ENCODE measurements around the gene PTHLH.

Gene PTHLH

GRCh38 chr12:27967551-27968054, 4.9 kb downstream of the PTHLH start:
- no peaks in the 10 kb centered on the region for H3K36me3 ChIP-seq
- no peak for TF ChIP-seq Cebpa-rat (IDR thresholded peaks at IDR 0.05)
- H3K27ac ChIP-seq = no peak overlapping the region
- peaks cover 23% of the 10 kb centered on the region; the same call in 1 of the 2 replicates for H4K20me1 ChIP-seq
- H3K4me2 ChIP-seq = no peak overlapping the region
- H3K27me3 ChIP-seq = peaks cover 66% of the 10 kb centered on the region
- H3K9ac ChIP-seq = no peak overlapping the region
- peaks cover 15% of the 10 kb centered on the region for H3K9me3 ChIP-seq
- H3K4me3 ChIP-seq = no peak overlapping the region
- peaks cover 12% of the 10 kb centered on the region for H3K4me1 ChIP-seq

- H3K9ac ChIP-seq = no peak overlapping the region
- no peak overlapping the region for H3K4me2 ChIP-seq
- H4K20me1 ChIP-seq = peaks cover 23% of the 10 kb centered on the region; the same call in 1 of the 2 replicates
- no peaks in the 10 kb centered on the region for H3K36me3 ChIP-seq
- no peak overlapping the region for H3K27ac ChIP-seq
- no peak for TF ChIP-seq Cebpa-rat (IDR thresholded peaks at IDR 0.05)
- H3K4me3 ChIP-seq = no peak overlapping the region
- H3K27me3 ChIP-seq = peaks cover 59% of the 10 kb centered on the region
- H3K9me3 ChIP-seq = peaks cover 15% of the 10 kb centered on the region
- H3K4me1 ChIP-seq = peaks cover 12% of the 10 kb centered on the region
Observed at GRCh38 chr12:27966870-27967269, 5.7 kb downstream of the PTHLH start.

GRCh38 chr12:27965966-27966365, 6.6 kb downstream of the PTHLH start:
- Histone ChIP-seq H3K4me1 (peaks cover 12% of the 10 kb centered on the region), H3K4me2 (no peak overlapping the region), H3K9me3 (peaks cover 10% of the 10 kb centered on the region), H3K27ac (no peak overlapping the region), H3K27me3 (peaks cover 50% of the 10 kb centered on the region), H3K9ac (no peak overlapping the region), H4K20me1 (peaks cover 18% of the 10 kb centered on the region; the same call in 1 of the 2 replicates), H3K4me3 (no peak overlapping the region), H3K36me3 (no peaks in the 10 kb centered on the region)
- TF ChIP-seq Cebpa-rat (IDR thresholded peaks at IDR 0.05) = no peak

GRCh38 chr12:27965411-27965810, 7.1 kb downstream of the PTHLH start:
- Histone ChIP-seq H3K4me2 (no peak overlapping the region), H3K27ac (no peak overlapping the region)

GRCh38 chr12:27964123-27964522, 8.4 kb downstream of the PTHLH start:
- Histone ChIP-seq H3K9me3 (no peaks in the 10 kb centered on the region), H3K9ac (no peak overlapping the region), H3K4me2 (no peak overlapping the region), H3K4me1 (peaks cover 3% of the 10 kb centered on the region), H3K27ac (no peak overlapping the region), H3K4me3 (no peak overlapping the region), H3K27me3 (peaks cover 32% of the 10 kb centered on the region), H3K36me3 (no peaks in the 10 kb centered on the region), H4K20me1 (peaks cover 6% of the 10 kb centered on the region; the same call in 1 of the 2 replicates)
- no peak for TF ChIP-seq Cebpa-rat (IDR thresholded peaks at IDR 0.05)

More at GRCh38 chr12:27965411-27965810, 7.1 kb downstream of the PTHLH start:
- no peak overlapping the region for H3K4me3 ChIP-seq
- H3K27me3 ChIP-seq = peaks cover 45% of the 10 kb centered on the region
- no peak for TF ChIP-seq Cebpa-rat (IDR thresholded peaks at IDR 0.05)
- H3K9ac ChIP-seq = no peak overlapping the region
- H3K4me1 ChIP-seq = peaks cover 12% of the 10 kb centered on the region
- H3K9me3 ChIP-seq = peaks cover 4% of the 10 kb centered on the region
- peaks cover 12% of the 10 kb centered on the region; the same call in 1 of the 2 replicates for H4K20me1 ChIP-seq
- H3K36me3 ChIP-seq = no peaks in the 10 kb centered on the region

- Histone ChIP-seq H3K4me2 (no peak overlapping the region), H3K4me1 (no peaks in the 10 kb centered on the region), H3K27me3 (peaks cover 3% of the 10 kb centered on the region; the same call in 1 of the 2 replicates), H4K20me1 (no peaks in the 10 kb centered on the region), H3K9ac (no peak overlapping the region), H3K9me3 (no peaks in the 10 kb centered on the region), H3K36me3 (no peaks in the 10 kb centered on the region), H3K27ac (no peak overlapping the region), H3K4me3 (no peak overlapping the region)
- no peak for TF ChIP-seq Cebpa-rat (IDR thresholded peaks at IDR 0.05)
Observed at GRCh38 chr12:27960821-27961220, 11.7 kb downstream of the PTHLH start.

GRCh38 chr12:27958675-27959074, 13.9 kb downstream of the PTHLH start:
- 0 out of 2 replicates have a peak, but pooled peaks cover under 1% of the 10 kb centered on the region for H3K27me3 ChIP-seq
- H3K27ac ChIP-seq = no peak overlapping the region
- H3K4me1 ChIP-seq = no peaks in the 10 kb centered on the region
- no peak for TF ChIP-seq Cebpa-rat (IDR thresholded peaks at IDR 0.05)
- H3K4me2 ChIP-seq = no peak overlapping the region
- no peak overlapping the region for H3K9ac ChIP-seq
- H3K9me3 ChIP-seq = no peaks in the 10 kb centered on the region
- H4K20me1 ChIP-seq = no peaks in the 10 kb centered on the region
- no peak overlapping the region for H3K4me3 ChIP-seq
- H3K36me3 ChIP-seq = no peaks in the 10 kb centered on the region

- Histone ChIP-seq H3K9ac (no peak overlapping the region), H3K27ac (no peak overlapping the region), H3K4me2 (no peak overlapping the region), H3K36me3 (no peaks in the 10 kb centered on the region), H3K27me3 (no peaks in the 10 kb centered on the region), H4K20me1 (no peaks in the 10 kb centered on the region), H3K4me3 (no peak overlapping the region), H3K4me1 (no peaks in the 10 kb centered on the region), H3K9me3 (no peaks in the 10 kb centered on the region)
- TF ChIP-seq Cebpa-rat (IDR thresholded peaks at IDR 0.05) = no peak
Observed at GRCh38 chr12:27957366-27957765, 15.2 kb downstream of the PTHLH start.

- H4K20me1 ChIP-seq = no peaks in the 10 kb centered on the region
- H3K9ac ChIP-seq = no peak overlapping the region
- no peak overlapping the region for H3K4me2 ChIP-seq
- no peaks in the 10 kb centered on the region for H3K9me3 ChIP-seq
- H3K4me3 ChIP-seq = no peak overlapping the region
- no peaks in the 10 kb centered on the region for H3K36me3 ChIP-seq
- H3K27me3 ChIP-seq = no peaks in the 10 kb centered on the region
- H3K27ac ChIP-seq = no peak overlapping the region
- TF ChIP-seq Cebpa-rat (IDR thresholded peaks at IDR 0.05) = no peak
- H3K4me1 ChIP-seq = no peaks in the 10 kb centered on the region
Observed at GRCh38 chr12:27953817-27954216, 18.7 kb downstream of the PTHLH start.

- H3K27ac ChIP-seq = no peak overlapping the region
- TF ChIP-seq Cebpa-rat (IDR thresholded peaks at IDR 0.05) = no peak
- no peaks in the 10 kb centered on the region for H3K4me1 ChIP-seq
- H3K9ac ChIP-seq = no peak overlapping the region
- H3K36me3 ChIP-seq = no peaks in the 10 kb centered on the region
- no peak overlapping the region for H3K4me3 ChIP-seq
- H3K27me3 ChIP-seq = no peaks in the 10 kb centered on the region
- H3K4me2 ChIP-seq = no peak overlapping the region
- no peaks in the 10 kb centered on the region for H3K9me3 ChIP-seq
- H4K20me1 ChIP-seq = no peaks in the 10 kb centered on the region
Observed at GRCh38 chr12:27953348-27953747, 19.2 kb downstream of the PTHLH start.

- no peak overlapping the region for H3K4me2 ChIP-seq
- TF ChIP-seq Cebpa-rat (IDR thresholded peaks at IDR 0.05) = no peak
- H3K9me3 ChIP-seq = no peaks in the 10 kb centered on the region
- no peaks in the 10 kb centered on the region for H4K20me1 ChIP-seq
- no peaks in the 10 kb centered on the region for H3K27me3 ChIP-seq
- no peak overlapping the region for H3K9ac ChIP-seq
- H3K36me3 ChIP-seq = no peaks in the 10 kb centered on the region
- no peak overlapping the region for H3K27ac ChIP-seq
- no peak overlapping the region for H3K4me3 ChIP-seq
- H3K4me1 ChIP-seq = no peaks in the 10 kb centered on the region
Observed at GRCh38 chr12:27952510-27952909, 20.0 kb downstream of the PTHLH start.
